GM21576 (cell line): ENCODE results near the gene WDR27.
"Not testable (repeated sequence)": the region's sequence is repeated elsewhere in the genome, so short reads cannot be mapped to it uniquely, and the experiment has no call there.

Source experiments
- ATAC-seq: cut with Tn5 transposase; IDR thresholded peaks from one replicate; pipeline ENCODE4 v1.9.1; 2021; ENCODE audit warnings: mild to moderate bottlenecking, moderate library complexity; ENCODE audit not compliant: unreplicated experiment

WDR27 gene

GRCh38 chr6:169494038-169494437 is 207.8 kb downstream of the WDR27 start:
- ATAC-seq = no peak

GRCh38 chr6:169491482-169491881 is 210.3 kb downstream of the WDR27 start:
- no peak for ATAC-seq

DNA sequence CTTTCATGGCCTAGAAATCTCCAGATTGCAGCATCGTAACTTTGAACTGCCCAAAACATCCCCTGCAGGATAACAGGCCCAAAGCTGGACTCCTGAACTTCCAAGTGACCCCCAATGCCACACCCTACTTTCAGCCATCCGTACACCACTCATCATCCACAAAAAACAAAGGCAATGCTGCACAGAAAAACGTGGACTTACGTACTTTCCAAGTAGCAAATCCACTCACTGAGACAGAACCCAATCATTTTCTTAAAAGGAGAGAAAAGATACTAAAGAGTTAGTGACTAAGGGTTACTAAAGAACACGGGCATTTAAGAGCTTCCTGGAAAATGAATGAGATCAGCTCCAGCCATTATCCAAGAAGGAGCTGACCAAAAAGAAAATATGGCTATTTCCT is 211.0 kb downstream of the WDR27 start:
- no peak for ATAC-seq

DNA sequence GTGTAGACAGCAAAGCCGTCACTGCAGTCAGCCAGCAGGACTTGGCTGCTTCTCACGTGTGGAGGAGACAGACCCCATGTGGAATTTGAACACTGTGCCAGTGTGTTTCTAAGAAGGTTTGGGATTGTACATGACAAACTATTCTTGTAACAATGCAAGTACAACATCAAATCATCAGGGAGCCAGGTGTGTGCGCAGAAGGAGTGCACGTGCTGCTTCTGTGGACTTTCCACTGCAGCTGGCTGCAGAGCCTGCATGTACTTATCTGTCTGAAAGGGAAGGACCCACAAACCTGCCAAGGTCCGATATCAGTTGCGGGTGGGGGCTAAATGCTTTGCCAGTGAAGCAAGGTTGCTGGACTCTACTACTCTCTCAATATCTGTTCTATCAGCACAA is 211.6 kb downstream of the WDR27 start:
- no peak for ATAC-seq

DNA sequence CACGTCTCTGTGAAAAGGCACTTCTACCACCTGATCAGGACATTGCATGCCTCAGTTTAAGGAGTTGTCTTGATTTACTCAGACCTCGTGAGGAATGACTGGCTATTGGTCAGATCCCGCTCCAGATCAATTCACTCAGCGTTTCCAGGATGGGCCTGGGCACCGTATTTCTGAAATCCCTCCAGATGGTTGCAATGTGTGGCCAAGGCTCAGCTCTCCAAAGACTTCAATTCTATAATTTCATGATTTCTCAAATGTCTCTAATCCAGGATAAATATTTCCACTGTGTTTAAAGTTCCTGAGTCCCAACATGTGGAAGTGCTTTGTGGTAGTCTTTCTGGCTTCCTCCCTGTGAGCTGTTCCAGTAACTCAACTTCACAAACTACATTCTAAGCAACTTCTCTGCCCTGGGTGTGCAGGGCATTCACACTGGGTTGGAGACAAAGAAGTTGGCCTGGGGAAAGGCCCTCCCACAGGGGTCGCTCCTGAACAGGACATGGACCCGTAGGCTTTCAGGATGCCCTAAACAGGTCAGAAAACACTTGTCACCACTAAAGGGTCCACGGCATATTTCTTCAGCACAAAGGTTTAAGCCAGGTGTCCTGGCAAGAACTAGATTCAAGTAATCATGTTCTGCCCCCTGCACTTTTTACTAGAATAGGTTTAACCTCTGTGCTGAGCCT is 212.1 kb downstream of the WDR27 start:
- ATAC-seq = no peak

GRCh38 chr6:169487579-169488436 is 214.0 kb downstream of the WDR27 start:
- no peak for ATAC-seq

DNA sequence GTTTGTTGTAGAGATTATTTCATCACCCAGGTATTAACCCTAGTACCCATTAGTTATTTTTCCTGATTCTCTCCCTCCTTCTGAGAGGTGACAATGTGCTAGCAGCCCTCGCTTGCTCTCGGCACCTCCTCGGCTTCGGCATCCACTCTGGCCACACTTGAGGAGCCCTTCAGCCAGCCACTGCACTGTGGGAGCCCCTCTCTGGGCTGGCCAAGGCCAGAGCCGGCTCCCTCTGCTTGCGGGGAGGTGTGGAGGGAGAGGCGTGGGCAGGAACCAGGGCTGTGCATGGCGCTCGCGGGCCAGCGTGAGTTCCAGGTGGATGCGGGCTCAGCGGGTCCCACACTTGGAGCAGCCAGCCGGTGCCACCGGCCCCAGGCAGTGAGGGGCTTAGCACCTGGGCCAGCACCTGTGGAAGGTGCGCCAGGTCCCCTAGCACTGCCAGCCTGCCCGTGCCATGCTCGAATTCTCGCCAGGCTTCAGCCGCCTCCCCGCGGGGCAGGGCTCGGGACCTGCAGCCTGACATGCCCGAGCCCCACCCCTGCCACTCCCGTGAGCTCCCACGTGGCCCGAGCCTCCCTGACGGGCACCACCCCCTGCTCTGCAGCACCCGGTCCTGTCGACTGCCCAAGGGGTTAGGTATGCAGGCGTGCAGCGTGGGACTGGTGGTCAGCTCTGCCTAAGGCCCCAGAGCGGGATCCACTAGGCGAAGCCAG is 221.9 kb downstream of the WDR27 start:
- no peak for ATAC-seq

- ATAC-seq = no peak
Measured at GRCh38 chr6:169474362-169474761, 227.5 kb downstream of the WDR27 start.

GRCh38 chr6:169473663-169474062 is 228.2 kb downstream of the WDR27 start:
- peak; percentile 82 for ATAC-seq

- ATAC-seq = no peak
Measured at GRCh38 chr6:169472786-169473416, 228.9 kb downstream of the WDR27 start.

DNA sequence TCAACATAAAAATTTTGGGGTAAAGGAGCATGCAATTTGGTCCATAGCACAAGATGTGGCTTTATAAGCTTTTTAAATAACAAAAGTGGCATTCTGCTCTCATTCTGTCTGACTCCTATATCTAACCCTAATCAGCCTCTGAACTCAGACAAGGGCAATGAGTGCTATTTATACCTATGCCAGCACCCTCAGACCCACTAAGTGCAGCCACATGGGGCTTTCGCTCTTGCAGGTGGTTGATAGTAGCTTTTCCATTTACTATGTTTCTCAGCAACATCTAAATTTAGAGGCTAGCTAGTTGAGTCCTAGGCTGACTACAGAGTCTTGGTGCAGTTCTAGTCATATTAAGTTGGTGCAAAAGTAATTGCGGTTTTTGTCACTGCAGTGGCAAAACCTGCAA is 231.0 kb downstream of the WDR27 start:
- no peak for ATAC-seq

DNA sequence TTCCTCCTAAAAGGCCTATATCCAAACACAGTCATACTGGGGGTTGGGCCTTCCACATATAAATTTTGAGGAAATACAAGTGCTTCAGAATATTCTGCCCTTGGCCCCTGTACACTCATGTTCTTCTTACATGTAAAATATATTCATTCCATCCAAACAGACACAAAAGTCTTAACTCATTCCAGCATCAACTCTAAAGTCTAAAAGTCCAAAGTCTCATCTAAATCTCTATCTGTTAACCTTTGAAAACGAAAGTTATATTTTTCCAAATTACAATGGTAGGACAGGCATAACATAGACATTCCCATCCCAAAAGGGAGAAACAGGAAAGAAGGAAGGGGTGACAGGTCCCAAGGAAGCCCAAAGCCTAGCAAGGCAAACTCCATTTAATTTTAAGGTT is 232.8 kb downstream of the WDR27 start:
- ATAC-seq = no peak

DNA sequence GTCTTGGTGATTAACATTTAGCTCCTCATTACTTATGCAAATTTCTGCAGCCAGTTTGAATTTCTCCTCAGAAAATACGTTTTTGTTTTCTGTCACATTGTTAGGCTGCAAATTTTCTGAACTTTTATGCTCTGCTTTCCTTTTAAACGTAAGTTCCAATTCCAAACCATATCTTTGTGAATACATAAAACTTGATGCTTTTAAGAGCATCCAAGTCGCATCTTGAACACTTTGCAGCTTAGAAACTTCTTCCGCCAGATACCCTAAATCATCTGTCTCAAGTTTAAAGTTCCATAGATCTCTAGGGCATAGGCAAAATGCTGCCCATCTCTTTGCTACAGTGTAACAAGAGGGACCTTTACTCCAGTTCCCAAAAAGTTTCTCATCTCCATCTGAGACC is 234.1 kb downstream of the WDR27 start:
- not testable (repeated sequence) for ATAC-seq

GRCh38 chr6:169466256-169466655 is 235.6 kb downstream of the WDR27 start:
- ATAC-seq = not testable (repeated sequence)

DNA sequence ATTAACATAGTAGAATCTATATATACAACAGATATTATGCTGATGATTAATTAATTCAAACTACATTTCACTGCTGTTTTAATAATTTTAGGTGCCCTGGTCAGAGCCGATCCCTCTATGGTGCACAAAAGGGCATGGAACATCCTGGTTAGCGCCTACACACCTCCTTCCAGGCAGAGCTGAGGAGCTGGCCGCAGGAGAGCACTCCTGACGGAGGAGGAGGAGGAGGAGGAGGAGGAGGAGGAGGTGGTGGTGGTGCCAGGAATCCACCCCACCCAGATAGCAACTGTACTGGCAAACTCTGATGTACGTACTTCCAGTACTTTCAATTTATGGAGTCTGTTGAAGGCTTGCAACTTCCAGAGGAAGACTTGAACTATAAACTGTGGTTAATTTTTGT is 244.1 kb downstream of the WDR27 start:
- no peak for ATAC-seq

- ATAC-seq = no peak
Measured at GRCh38 chr6:169456840-169457239, 245.0 kb downstream of the WDR27 start.

- no peak for ATAC-seq
Measured at GRCh38 chr6:169455470-169455869, 246.4 kb downstream of the WDR27 start.

DNA sequence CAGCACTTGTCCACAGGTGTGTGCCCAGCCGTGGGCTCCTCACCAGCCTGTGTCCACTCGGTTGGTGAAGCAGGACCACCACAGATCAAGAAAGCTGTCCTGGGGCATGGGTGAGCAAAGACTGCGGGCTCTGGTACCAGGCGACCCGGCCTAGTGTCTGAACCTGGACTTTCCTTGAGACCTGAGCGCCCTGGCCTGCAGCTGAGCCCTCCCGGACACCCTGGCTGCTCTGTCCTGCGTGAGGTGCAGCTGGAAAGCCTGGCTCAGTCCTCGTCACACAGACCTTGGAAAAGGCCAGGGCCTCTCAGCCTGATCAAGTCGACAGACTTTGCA is 247.0 kb downstream of the WDR27 start:
- ATAC-seq = no peak

- ATAC-seq = no peak
Measured at GRCh38 chr6:169454204-169454871, 247.5 kb downstream of the WDR27 start.

DNA sequence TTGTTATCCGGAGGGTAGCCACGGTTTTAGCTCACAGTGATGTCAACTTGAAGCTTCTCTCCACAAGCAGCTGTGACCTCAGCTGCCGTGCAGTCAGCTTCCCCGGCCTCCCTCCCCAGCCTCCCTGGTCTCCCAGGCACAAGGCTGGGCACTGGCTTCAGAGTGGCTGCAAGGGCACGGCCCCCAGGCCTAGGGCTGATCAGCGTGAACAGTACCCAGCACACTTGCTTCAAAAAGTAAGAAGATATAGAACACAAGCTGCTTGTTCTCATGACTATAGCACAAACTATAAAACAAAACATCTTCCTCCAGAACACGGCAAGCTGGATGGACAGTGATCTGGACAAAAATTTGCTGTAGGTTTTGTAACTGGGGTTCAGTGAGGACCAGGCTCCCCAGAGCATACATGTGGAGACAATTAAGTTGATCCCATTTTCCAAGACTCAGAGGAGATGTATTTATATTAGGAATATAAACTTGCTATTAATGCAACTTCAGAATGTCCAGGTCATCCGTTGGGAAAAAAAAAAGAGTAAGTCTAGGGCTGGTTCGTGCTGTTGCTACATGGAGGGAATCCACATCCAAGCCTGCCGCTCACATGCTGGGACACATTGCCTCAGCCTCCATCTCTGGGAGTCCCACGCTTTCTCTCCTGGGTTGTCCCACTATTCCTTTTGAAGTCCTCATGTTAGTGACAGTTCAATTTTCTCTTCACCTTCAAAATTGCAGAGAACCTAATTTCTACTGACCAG is 248.8 kb downstream of the WDR27 start:
- no peak for ATAC-seq
